Thyroid gland (tissue), 4 donors: ENCODE results near the gene CCDC152. TPM values are rescaled to one million over a fixed set of nuclear protein-coding genes. Genes with fewer than 3 reads are reported as not detected.

Experiments
- DNase-seq, 2 donors: peaks; one replicate each; pipeline ENCODE4 v3.0.0-alpha.2; 2019
- H3K27ac ChIP-seq, 3 donors: fragments of 200-600 bp; sonication (generic); 1 replicate in 2 of 3; 2 replicates in 1 of 3; pipeline ENCODE4 v1.5.1; 2016 to 2019; ENCODE audit warnings: mild to moderate bottlenecking in 1 of 3, moderate library complexity in 1 of 3
- H3K27me3 ChIP-seq: fragments of 200-600 bp; sonication (generic); one replicate; pipeline ENCODE4 v1.5.1; 2019
- H3K36me3 ChIP-seq, 2 donors: fragments of 200-600 bp; sonication (generic); one replicate each; pipeline ENCODE4 v1.5.1; 2016 to 2019
- H3K4me1 ChIP-seq, 2 donors: fragments of 200-600 bp; sonication (generic); one replicate each; pipeline ENCODE4 v1.5.1; 2017 to 2019
- H3K4me3 ChIP-seq, 3 donors: fragments of 200-600 bp; sonication (generic); replicated peaks in 1 of 3; 1 replicate in 2 of 3; 2 replicates in 1 of 3; pipeline ENCODE4 v1.5.1; 2016; ENCODE audit warnings: mild to moderate bottlenecking in 1 of 3
- H3K9me3 ChIP-seq: fragments of 200-600 bp; sonication (generic); one replicate; pipeline ENCODE4 v1.5.1; 2017
- POLR2A ChIP-seq, 2 donors: fragments of 450-650 bp; IDR thresholded peaks; one replicate each; pipeline ENCODE4 v1.6.1; 2017; ENCODE audit warnings: antibody characterized with exemption in 2 of 2, mild to moderate bottlenecking in 2 of 2, moderate library complexity in 1 of 2
- WGBS, 2 donors: methylation state at CpG; one replicate each; pipeline ENCODE4 v1.1.5; 2017; 5-methylcytosine and 5-hydroxymethylcytosine counted together
- intact Hi-C: fragments of 100-400 bp; cut with DNase I; formaldehyde crosslinking; loops from one replicate; pipeline ENCODE4 v1.15.1; 2023
- total RNA-seq, 4 donors: library from RNA; depleted of rRNA; stranded (reverse); fragments of >200 nt; gene quantifications; one replicate each; pipeline ENCODE4 v1.2.3, GENCODE V29; 2016
- TF ChIP-seq, protein P1 (sequence below), 6 experiments: fragments of 200-600 bp in 3 of 6; fragments of 450-650 bp in 3 of 6; sonication (generic) in 3 of 6; IDR thresholded peaks; one replicate each; pipeline ENCODE4 v1.5.1; 2016 to 2019; ENCODE audit warnings: antibody characterized with exemption in 6 of 6, mild to moderate bottlenecking in 2 of 6, inconsistent platforms in 1 of 6, moderate library complexity in 1 of 6

The CCDC152 gene
- total RNA-seq, 4 donors from 2014 or later: 0.94 to 2.5 (median 1.7) TPM

DNA sequence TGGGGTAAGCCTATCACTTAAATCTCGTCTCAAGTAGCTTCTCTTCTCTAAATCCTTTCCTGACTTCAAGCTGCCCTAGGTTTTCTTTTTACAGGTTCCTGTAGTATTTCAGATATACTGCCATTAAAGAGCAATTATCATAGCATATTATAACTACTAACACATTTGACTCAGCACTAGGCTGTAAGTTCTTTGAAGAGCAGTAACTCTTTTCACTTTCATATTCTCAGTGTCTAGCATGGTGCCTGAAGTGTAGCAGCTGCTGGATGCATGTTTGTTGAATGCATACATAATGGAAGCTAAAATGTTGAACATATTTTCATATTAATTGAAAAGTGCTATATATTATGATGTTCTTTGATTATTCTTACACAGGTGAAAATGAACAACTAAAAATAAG, 22.5 kb downstream of the CCDC152 start:
- Histone ChIP-seq H3K27me3 (no peaks in the 10 kb centered on the region), H3K27ac (no peak overlapping the region), H3K4me3 (no peak overlapping the region), H3K9me3 (no peaks in the 10 kb centered on the region), H3K4me1 (no peaks in the 10 kb centered on the region), H3K36me3 (no peaks in the 10 kb centered on the region)
- intact Hi-C loops: no loop called here
- no peak for DNase-seq
- 81 to 95% methylated on average over 1 of the region's 1 CpG for WGBS, 2 donors
- TF ChIP-seq, protein P1, sequence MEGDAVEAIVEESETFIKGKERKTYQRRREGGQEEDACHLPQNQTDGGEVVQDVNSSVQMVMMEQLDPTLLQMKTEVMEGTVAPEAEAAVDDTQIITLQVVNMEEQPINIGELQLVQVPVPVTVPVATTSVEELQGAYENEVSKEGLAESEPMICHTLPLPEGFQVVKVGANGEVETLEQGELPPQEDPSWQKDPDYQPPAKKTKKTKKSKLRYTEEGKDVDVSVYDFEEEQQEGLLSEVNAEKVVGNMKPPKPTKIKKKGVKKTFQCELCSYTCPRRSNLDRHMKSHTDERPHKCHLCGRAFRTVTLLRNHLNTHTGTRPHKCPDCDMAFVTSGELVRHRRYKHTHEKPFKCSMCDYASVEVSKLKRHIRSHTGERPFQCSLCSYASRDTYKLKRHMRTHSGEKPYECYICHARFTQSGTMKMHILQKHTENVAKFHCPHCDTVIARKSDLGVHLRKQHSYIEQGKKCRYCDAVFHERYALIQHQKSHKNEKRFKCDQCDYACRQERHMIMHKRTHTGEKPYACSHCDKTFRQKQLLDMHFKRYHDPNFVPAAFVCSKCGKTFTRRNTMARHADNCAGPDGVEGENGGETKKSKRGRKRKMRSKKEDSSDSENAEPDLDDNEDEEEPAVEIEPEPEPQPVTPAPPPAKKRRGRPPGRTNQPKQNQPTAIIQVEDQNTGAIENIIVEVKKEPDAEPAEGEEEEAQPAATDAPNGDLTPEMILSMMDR (IDR thresholded peaks at IDR 0.05): no peak
- no peak for TF ChIP-seq POLR2A (IDR thresholded peaks at IDR 0.05)

GRCh38 chr5:42781584-42781983, 25.0 kb downstream of the CCDC152 start:
- H3K9me3 ChIP-seq: no peaks in the 10 kb centered on the region
- H3K27ac ChIP-seq: no peak overlapping the region
- WGBS, 2 donors: 91 to 95% methylated on average over 1 of the region's 1 CpG
- no peaks in the 10 kb centered on the region for H3K27me3 ChIP-seq
- intact Hi-C loops: no loop called here
- no peak for DNase-seq
- H3K4me1 ChIP-seq: no peaks in the 10 kb centered on the region
- TF ChIP-seq, protein P1 (IDR thresholded peaks at IDR 0.05): no peak
- TF ChIP-seq POLR2A (IDR thresholded peaks at IDR 0.05): no peak
- H3K4me3 ChIP-seq: no peak overlapping the region
- no peaks in the 10 kb centered on the region for H3K36me3 ChIP-seq

DNA sequence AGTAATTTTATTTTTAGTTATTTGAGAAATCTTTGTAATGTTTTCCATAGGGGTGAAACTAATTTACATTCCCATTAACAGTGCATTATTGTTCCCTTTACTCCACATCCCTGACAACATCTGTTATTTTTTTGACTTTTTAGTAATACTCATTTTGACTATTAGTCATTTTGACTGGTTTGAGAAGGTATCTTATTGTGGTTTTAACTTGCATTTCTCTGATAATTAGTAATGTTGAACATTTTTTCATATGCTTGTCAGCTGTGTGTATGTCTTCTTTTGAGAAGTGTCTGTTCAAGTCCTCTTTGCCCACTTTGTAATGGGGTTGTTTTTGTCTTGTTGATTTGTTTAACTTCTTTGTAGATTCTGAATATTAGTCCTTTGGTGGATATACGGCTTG, 27.5 kb downstream of the CCDC152 start:
- H3K4me3 ChIP-seq: no peak overlapping the region
- DNase-seq: no peak
- H3K27me3 ChIP-seq: no peaks in the 10 kb centered on the region
- no peak overlapping the region for H3K27ac ChIP-seq
- WGBS, 2 donors: 96 to 98% methylated on average over 1 of the region's 1 CpG
- intact Hi-C loops: no loop called here
- H3K36me3 ChIP-seq: no peaks in the 10 kb centered on the region
- H3K9me3 ChIP-seq: no peaks in the 10 kb centered on the region
- TF ChIP-seq, protein P1 (IDR thresholded peaks at IDR 0.05): no peak
- no peak for TF ChIP-seq POLR2A (IDR thresholded peaks at IDR 0.05)
- no peaks in the 10 kb centered on the region for H3K4me1 ChIP-seq

DNA sequence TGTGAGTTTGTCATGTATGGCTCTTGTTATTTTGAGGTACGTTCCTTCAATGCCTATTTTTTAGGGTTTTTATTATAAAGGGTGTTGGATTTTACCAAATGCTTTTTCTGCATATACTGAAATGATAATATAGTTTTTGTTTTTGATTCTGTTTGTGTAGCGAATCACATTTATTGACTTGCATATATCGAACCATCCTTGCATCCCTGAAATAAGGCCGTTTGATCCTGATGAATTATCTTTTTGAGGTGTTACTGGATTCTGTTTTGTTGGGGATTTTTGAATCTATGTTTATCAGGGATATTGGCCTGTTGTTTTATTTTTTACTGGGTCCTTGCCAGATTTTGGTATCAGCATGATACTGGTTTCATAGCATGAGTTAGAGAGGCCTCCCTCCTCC, 29.1 kb downstream of the CCDC152 start:
- H3K27me3 ChIP-seq: no peaks in the 10 kb centered on the region
- no peaks in the 10 kb centered on the region for H3K9me3 ChIP-seq
- H3K27ac ChIP-seq: no peak overlapping the region
- WGBS, 2 donors: 94 to 95% methylated on average over 4 of the region's 4 CpGs
- no peaks in the 10 kb centered on the region for H3K4me1 ChIP-seq
- no peak overlapping the region for H3K4me3 ChIP-seq
- intact Hi-C loops: no loop called here
- no peaks in the 10 kb centered on the region for H3K36me3 ChIP-seq
- no peak for TF ChIP-seq POLR2A (IDR thresholded peaks at IDR 0.05)
- TF ChIP-seq, protein P1 (IDR thresholded peaks at IDR 0.05): no peak
- DNase-seq: no peak

- H3K27me3 ChIP-seq: no peaks in the 10 kb centered on the region
- H3K9me3 ChIP-seq: no peaks in the 10 kb centered on the region
- H3K36me3 ChIP-seq: no peaks in the 10 kb centered on the region
- intact Hi-C loops: no loop called here
- DNase-seq: no peak
- H3K27ac ChIP-seq: no peak overlapping the region
- H3K4me1 ChIP-seq: no peaks in the 10 kb centered on the region
- H3K4me3 ChIP-seq: no peak overlapping the region
- TF ChIP-seq, protein P1 (IDR thresholded peaks at IDR 0.05): no peak
- TF ChIP-seq POLR2A (IDR thresholded peaks at IDR 0.05): no peak
Observed at GRCh38 chr5:42787073-42787472, 30.5 kb downstream of the CCDC152 start.
